ENCODE data around the gene MDFIC2.
"Not testable (repeated sequence)": the region's sequence is repeated elsewhere in the genome, so short reads cannot be mapped to it uniquely, and the experiment has no call there.

Gene MDFIC2

GRCh38 chr3:70256566-70256965, 55.9 kb downstream of the MDFIC2 start:
- DNase-seq: no peak

DNA sequence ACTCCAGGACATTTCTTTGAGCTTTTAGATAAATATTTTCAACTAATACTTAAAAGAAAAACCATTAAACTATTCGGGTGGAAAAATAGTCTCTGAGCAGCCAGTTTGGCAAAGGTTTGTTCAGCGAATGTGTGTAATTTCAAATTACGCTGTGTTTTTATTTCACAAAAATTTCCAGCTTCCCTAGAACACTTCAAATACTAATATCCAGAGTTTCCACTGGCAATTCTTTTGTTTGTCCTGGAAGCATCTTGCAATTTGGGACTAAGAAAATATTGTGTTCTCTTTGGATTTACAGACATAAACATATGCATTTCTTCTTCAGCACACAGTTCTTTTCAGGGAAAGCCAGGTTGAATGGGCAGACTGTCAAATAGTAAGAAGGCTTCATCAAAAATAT, 61.9 kb downstream of the MDFIC2 start:
- no peak for DNase-seq

GRCh38 chr3:70249509-70250160, 62.8 kb downstream of the MDFIC2 start:
- no peak for DNase-seq

DNA sequence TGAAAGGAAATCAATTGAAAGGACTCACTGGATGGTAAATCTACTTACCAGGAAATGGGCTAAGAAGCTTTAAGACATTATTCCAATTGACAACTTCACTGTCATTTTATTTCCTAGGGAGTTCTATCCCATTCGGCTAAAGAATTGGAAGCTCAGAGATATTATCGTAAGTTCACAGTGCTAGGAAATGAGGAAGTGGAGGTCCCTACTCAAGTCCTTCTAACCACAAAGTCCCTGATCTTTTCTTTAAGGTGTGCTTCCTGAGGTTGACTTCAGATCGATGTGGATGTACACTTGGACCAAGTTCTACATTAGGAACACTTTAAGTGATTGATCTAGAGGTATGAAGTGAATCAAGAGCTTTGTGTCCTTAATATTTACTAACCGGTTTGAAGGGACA, 63.6 kb downstream of the MDFIC2 start:
- DNase-seq: no peak

DNA sequence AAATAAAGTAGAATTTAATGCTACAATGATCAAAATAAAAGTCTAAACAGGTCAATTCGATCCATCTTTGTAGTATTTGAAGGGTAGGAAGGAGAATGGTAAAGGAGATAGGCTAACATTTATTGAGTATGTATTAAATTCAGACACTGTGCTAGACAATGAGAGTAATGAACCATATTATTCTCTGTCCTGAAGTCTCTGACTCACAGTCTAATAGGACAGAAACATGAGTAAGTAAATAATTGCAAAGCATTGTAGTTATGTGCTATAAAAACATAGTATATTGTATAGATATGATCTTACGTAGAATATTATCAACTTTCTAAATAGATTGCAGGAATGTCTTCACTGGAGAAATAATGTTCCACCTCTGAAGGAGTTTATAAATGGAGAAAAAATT, 64.5 kb downstream of the MDFIC2 start:
- DNase-seq: no peak

- no peak for DNase-seq
Measured at GRCh38 chr3:70245746-70246525, 66.5 kb downstream of the MDFIC2 start.

DNA sequence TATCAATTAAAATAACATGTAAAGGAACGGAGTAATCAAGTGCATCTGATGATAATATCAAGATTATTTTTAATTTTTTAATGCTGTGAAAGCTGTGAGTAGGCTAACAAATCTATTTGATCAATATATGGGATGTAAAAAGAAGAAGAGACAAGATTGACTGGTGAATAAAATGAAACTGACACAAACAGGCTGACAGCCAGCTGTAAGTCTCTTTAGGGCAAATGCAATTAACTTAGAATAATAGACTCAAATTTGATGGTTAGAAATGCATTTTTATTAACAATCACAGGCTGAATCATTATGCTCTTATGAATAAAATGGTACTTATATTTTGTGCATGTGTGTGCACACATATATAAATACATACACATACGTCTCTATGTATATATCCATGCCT, 68.0 kb downstream of the MDFIC2 start:
- DNase-seq: no peak

DNA sequence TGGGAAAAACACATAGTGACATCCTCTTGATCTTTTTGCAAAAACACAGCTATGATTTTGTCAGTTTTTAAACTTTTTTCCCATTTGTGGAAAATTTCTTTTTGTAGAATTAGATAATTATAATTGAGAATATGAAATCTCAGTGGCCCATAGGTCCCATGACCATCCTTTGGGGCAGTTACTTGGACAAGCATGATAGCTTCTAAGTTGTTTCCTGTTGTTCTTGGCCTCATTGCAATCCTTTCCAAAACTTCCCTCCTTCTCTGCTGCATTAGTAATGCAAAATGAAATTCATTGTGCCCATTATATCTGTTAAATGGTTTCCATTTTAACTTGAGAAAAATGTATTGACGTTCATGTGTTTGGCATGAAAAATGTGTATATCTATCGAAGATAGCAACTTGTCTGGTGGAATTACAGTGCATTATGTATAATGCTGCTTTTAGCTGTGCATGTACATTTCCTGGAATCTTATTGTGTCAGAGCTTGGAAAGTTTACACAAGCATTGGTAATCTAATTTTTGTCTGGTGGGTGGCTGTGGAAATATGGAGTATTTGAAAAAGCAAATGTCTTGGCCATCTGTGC, 70.0 kb downstream of the MDFIC2 start:
- DNase-seq: no peak

DNA sequence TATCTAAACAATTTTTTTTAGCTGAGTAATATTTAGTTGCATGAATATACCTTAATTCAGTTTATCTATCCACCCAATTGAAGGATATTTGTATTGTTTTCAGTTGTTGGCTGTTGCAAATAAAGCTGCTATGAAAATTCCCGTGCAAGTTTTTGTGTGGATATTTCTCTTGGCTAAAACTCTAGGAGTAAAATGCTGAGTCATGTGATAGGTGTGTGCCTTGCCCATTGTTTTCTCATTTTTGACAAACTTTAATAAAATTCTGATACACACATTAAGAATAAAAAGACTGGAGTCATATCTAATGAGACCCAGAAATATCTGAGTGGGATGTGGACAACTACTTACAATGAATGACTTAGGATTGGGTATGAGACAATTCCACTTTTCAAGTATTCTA, 78.6 kb downstream of the MDFIC2 start:
- DNase-seq: no peak

- DNase-seq: no peak
Measured at GRCh38 chr3:70233112-70233511, 79.3 kb downstream of the MDFIC2 start.

DNA sequence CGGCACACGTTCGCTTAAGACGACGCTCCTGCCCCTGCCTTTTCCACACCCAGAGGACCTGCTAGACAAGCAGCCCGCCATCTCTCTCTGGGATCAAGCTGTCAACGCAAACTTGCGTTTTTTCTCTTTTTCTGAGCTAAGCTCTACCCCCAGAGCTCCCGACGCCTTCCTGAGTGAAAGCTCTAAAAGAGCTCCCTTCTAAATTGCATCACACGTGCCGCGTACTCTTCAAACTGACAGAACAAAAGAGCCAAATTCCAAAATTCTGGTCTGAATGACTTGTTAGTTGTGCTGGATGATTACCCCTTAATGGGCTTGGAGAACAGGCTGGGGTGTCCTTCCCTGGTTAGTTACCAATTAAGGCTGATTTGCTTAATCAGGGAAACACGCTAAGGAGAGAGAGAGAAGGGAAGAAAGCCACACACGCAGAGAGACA, 81.2 kb downstream of the MDFIC2 start:
- DNase-seq: no peak

GRCh38 chr3:70227437-70227836, 85.0 kb downstream of the MDFIC2 start:
- DNase-seq: no peak

- DNase-seq: no peak
Measured at GRCh38 chr3:70225146-70225545, 87.3 kb downstream of the MDFIC2 start.

DNA sequence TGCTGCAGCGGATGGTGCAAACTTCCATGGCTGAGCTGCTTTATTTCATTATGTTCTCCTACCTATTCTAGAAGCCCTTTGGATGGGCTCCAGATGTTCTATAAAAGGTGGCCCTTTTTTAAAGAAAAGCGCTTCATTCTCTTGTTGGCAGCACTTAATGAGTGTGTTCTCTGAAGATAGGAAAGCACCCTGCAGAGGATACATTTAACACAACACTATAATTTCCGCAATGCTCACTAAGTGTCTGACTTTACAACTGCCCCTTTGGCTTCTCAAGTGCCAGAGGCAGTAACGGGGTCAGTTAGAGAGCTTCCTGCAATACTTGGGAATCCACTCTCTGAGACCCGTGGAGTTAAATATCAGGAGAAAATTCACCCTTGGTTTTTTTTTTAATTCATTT, 88.1 kb downstream of the MDFIC2 start:
- no peak for DNase-seq

GRCh38 chr3:70218471-70218870, 94.0 kb downstream of the MDFIC2 start:
- DNase-seq: no peak

DNA sequence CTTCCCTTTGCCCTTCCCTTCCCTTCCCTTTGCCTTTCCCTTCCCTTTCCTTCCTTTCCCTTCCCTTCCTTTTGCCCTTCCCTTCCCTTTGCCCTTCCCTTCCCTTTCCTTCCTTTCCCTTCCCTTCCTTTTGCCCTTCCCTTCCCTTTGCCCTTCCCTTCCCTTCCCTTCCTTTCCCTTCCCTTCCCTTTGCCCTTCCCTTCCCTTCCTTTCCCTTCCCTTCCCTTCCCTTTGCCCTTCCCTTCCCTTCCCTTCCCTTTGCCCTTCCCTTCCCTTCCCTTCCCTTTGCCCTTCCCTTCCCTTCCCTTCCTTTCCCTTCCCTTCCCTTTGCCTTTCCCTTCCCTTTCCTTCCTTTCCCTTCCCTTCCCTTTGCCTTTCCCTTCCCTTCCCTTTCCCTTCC, 101.2 kb downstream of the MDFIC2 start:
- DNase-seq: not testable (repeated sequence)

DNA sequence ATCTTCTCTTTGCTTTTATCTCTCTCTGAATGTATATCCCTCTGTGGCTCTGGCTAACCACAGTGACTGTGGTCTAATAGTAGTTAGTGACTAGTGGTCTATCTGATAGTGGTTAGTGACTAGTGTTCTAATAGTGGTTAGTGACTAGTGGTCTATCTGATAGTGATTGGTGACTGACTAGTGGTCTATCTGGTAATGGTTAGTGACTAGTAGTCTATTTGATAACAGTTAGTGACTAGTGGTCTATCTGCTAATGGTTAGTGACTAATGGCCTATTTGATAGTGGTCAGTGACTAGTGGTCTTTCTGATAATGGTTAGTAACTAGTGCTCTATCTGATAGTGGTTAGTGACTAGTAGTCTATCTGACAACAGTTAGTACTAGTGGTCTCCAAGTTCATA, 110.5 kb downstream of the MDFIC2 start:
- no peak for DNase-seq

GRCh38 chr3:70189884-70190473, 122.5 kb downstream of the MDFIC2 start:
- no peak for DNase-seq

DNA sequence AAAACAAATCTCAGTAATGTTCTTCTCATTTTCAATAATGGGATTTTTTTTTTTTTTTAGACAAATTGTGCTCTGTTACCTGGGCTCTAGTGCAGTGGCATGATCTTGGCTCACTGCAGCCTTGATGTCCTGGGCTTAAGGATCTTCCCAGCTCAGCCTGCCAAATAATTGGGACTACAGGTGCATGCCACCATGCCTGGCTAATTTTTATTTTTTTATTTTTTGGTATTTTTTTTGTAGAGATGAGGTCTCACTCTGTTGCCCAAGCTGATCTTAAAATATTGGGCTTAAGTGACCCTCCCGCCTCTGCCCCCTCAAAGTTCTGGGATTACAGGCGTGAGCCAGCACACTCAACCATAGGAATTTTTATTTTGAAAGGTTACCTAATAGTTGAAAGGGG, 126.2 kb downstream of the MDFIC2 start:
- DNase-seq: no peak

DNA sequence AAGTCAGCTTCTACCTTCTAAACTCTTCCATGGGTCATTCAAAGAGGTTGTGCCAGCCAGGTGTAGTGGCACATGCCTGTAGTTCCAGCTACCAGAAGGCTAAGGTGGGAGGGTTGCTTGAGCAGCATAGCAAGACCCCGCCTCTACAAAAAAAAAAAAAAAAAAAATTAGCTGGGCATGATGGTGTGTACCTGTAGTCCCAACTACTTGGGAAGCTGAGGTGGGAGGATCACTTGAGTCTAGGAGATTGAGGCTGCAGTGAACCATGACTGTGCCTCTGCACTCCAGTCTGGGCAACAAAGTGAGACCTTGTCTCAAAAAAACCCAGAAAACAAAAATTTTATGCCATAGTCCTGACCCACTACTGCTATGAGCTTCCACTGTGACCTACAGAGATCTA, 126.8 kb downstream of the MDFIC2 start:
- no peak for DNase-seq

DNA sequence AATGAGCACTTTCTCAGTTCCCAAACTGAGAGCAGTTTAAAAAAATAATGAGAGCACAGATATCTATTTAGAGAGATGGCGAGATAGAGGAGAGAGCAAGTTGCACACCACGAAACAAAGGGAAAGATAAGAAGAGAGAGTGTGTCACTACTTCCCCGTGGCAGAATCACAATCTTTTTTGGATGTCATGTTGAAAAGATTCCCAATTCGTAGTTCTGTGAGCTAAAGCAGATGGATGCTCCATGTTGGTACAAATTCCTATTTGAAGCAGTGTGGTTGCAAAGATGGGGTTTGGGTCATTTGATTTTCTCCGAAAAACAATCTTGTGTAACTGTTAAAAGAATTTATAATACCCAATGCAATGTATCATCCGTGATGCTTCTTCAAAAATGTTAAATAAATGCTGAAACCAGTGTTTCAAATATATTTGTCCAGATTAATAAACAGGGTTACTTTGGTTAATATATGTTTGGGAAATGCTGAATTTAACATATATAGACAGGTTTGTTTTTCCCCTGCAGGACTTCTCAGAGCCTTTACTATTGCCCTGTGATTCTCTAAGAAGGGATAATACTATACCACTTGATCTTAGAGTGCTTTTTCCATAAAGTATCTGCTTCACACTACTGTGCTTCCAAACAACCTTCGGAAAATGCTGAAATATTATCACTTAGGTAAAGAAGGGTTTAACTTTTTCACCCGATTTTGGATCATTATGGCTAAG, 128.5 kb downstream of the MDFIC2 start:
- DNase-seq: no peak

DNA sequence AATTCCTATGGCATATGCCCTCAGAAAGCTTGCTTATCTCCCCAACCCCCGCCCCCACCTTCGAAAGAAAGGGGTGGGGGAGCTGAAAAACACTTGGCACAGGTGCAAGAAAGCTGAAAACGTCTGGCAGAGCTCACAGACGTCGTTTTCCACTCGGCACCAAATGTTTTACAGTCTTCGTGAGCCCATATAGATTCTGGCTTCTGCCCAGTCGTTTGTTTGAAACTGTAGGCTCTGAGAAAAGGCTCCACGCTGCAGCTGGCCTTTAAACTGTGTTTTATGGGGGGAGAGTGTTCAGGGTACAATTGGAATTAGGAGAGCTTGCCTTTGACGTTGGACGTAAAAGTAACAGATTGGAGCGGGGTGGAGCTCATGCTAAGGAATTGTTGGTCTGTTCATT, 130.3 kb downstream of the MDFIC2 start:
- DNase-seq: no peak

GRCh38 chr3:70180664-70181063, 131.8 kb downstream of the MDFIC2 start:
- DNase-seq: no peak

All from T-helper 2 cell (primary cell).